GM10266 (cell line): Measurements from ENCODE around the gene NIPAL4.

Experiments
- DNase-seq: peaks from one replicate; pipeline ENCODE4 v3.0.0; 2012; ENCODE audit errors: extremely low spot score
- TF ChIP-seq, protein P1 (sequence below): IDR thresholded peaks from 2 replicates; pipeline ENCODE4 v1.5.1; 2012; ENCODE audit warnings: mild to moderate bottlenecking, low read depth; ENCODE audit not compliant: control insufficient read depth, insufficient read depth; ENCODE audit errors: missing control alignments

The NIPAL4 gene

DNA sequence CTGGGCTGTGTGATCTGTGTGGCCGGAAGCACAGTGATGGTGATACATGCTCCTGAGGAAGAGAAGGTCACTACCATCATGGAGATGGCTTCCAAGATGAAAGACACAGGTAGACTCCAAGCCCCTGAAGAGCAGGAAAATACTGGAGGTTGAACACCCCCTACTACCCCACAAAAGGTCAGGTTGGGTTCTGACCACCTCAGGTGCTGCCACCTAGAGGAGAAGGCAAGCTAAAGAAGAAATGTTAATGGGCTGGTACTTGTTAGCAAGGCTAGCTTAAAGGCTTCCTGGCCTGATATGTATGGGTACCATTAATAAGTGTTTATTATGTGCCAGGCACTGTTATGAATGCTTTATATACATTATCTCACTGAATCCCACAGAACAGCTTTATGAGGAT, 11.7 kb downstream of the NIPAL4 start:
- TF ChIP-seq, protein P1, sequence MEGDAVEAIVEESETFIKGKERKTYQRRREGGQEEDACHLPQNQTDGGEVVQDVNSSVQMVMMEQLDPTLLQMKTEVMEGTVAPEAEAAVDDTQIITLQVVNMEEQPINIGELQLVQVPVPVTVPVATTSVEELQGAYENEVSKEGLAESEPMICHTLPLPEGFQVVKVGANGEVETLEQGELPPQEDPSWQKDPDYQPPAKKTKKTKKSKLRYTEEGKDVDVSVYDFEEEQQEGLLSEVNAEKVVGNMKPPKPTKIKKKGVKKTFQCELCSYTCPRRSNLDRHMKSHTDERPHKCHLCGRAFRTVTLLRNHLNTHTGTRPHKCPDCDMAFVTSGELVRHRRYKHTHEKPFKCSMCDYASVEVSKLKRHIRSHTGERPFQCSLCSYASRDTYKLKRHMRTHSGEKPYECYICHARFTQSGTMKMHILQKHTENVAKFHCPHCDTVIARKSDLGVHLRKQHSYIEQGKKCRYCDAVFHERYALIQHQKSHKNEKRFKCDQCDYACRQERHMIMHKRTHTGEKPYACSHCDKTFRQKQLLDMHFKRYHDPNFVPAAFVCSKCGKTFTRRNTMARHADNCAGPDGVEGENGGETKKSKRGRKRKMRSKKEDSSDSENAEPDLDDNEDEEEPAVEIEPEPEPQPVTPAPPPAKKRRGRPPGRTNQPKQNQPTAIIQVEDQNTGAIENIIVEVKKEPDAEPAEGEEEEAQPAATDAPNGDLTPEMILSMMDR: peak; percentile 63
- DNase-seq: peak; percentile 56

DNA sequence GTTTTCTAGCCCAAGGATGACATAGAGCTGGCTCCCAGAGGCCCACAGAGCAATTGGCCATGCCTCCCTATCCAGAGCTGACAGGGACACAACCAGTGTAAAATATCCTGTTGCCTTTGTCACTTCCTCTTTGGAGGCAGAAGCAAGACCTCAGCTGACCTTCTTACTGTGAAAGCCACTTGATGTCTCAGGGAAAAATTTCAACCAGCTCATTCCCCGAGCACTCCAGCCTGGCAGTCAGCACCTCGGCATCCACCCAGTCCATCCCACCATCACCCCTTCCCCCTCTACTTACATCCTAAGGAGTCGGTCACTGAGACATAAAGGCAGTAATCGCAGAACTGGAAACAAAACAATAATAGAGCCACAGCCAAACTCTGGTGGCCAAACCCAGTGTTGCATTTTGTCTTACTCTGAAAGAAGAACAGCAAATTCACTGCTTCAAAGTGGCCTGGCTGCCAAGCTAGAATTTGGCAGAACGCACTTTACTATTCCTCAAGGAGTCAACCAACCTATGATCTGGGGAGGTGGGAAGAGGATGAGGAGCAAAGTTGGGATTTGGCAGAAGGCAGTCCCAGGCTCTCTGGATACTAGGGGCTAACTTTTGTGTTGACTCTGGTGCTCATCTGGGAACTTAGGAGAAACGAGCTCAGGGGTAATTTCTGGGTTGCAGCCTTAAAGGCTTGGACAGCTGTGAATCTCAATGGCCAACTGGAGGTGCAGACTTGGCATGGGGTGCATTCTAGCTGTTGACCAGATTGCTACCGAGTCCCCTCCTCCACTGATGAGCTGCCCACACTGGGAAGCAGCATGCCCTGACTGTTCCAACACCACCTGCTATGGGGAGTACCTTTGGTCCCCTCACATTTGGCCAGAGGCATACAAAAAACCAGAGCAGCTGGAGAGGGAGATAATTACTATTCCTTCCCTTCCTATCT, 13.6 kb downstream of the NIPAL4 start:
- TF ChIP-seq, protein P1: no peak
- no peak for DNase-seq

DNA sequence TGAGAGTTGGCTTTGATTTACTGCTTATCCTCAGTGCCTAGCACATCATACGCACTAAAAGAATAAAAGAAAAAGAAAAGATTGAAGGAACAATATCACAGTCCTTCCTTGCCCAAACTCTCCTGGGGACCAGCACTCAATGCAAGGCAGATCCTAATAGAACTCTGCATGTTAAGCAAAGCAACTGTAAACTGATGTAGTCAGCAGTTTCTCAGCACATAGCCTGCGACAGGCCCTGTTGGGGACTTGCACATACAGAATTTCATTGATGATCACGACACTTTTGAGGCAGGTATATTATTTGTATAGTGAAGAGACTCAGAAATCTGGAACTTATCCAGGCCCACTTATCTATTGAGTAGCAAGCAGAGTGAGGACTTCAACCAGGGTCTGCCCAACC, 15.4 kb downstream of the NIPAL4 start:
- DNase-seq: no peak
- TF ChIP-seq, protein P1: no peak

DNA sequence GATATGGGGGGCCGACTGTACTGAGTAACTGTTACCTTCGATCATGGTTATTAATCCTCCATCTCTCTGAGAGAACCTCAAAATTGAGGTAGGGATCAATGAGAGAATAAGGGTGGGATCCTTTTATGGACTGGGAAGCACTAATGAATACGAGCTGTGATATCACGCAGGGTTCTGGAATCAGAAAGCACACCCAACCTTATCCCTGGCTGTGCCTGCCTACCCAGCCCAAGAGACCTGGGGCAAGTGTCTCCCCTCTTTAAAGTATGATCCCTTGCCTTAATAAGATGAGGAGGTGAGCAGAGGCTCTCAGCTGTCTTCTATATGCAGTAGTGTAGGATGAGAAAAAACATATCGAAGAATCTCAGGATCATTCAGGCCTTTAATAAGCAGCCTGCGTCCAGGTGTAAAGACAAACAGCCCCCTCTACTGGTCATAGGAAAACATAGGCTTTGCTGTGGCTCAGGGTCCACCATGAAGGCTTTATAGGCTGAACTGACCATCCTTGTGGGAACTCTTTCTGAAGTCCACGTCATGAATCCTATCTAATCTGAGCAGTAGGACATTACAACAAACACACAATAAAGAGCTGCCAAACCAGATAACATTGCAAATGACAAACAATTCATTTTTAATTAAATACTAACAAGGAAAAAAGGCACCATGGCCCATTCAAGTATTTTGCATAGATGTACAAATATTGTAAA, 16.8 kb downstream of the NIPAL4 start:
- DNase-seq: peak; percentile 75
- TF ChIP-seq, protein P1: peak; percentile 68

DNA sequence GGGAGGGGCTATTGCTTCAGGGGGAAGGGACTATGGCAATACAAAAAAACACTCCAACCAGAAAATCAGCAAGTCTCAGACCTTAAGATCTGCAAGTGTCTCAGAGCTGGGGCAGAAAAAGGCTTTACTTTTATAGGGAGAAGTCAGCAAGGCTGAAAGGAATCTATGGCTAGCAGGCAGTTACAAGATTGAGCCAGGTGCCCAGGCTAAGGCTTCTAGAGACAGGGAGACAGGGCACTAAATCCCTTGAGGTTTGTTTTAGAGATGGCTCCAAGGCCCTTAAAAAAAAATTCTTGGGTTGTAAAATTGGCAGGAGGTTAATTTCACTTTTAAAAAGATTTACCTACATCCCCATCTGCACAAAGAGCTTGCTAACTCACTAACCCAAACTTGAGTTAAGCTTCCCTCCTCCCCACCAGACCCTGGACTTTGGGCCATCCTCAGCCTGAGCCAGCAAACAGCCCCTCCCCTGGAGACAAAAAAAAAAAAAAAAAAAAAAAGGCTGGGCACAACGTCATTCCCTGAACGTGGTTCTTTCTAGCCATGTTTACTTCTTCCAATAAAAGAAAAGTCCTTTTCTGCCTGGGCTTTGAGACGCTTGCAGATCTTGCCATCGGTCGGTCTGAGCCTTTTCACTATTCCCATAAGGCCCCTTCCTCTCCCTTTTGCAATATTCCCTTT, 17.9 kb downstream of the NIPAL4 start:
- DNase-seq: no peak
- TF ChIP-seq, protein P1: no peak

DNA sequence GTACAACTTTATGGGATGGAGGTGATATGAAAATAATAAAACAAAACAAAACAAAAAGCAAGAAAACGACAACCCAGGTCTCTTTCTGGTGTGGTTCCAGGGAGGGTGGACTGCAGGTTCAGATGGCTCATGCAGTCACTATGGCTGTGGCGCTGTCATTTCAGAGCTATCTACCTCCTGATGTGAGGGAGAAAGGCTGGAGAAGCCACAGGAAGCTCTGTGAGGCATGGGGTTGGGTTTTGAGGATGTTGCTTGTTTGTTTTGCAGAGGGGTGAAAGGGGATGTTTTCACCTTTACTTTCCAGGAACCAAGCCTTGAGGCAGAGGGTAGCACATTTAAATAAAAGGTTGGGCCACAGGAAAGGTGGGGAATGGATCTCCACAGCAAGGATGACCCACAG, 18.7 kb downstream of the NIPAL4 start:
- TF ChIP-seq, protein P1: no peak
- DNase-seq: no peak
